ENCODE measurements around the gene ELOVL2.
"Not testable (repeated sequence)": the region's sequence is repeated elsewhere in the genome, so short reads cannot be mapped to it uniquely, and the experiment has no call there.

Gene ELOVL2

DNA sequence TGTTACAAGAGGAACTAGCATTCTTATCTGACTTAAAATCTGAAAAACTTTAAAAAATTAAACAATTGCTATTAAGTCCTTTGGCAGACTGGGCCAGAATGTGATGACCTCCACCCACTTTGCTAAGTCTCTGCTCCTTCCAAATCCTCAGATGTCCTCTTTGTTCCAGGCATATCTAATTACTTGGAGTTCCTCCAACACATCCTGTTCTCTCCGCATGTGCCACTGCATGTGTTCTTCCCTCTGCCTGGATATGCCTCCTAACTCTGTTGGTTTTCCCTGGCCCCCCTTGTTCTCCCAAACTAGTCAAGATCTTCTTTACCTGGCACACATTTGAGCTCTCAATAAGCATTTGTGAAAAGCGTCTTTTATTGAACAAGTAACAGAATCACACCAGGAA is 23.1 kb downstream of the ELOVL2 start:
- no peak for DNase-seq

- no peak for DNase-seq
Observed at GRCh38 chr6:11018225-11018624, 25.9 kb downstream of the ELOVL2 start.

GRCh38 chr6:11017090-11017489 is 27.0 kb downstream of the ELOVL2 start:
- DNase-seq: no peak

DNA sequence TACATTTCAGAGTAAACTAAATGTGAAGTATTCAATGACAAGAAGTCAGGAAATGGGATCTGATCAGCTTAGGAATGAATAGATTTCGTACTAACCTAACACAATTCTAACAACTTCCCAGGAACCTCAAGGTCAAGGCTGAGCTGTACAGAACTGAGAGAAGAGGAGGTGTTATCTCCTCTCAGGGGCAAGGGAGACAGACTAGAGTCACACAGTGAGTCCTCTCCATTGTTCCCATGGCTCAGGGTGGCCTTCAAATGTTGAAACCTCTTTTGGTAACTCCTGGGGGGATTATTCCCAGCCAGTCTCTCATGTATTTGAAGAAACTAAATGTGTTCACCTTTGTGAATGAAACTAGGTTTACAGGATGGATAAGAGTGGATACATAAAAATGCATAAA is 27.7 kb downstream of the ELOVL2 start:
- DNase-seq: no peak

- no peak for DNase-seq
Observed at GRCh38 chr6:11015102-11015501, 29.0 kb downstream of the ELOVL2 start.

GRCh38 chr6:11013721-11014070 is 30.4 kb downstream of the ELOVL2 start:
- DNase-seq: no peak

DNA sequence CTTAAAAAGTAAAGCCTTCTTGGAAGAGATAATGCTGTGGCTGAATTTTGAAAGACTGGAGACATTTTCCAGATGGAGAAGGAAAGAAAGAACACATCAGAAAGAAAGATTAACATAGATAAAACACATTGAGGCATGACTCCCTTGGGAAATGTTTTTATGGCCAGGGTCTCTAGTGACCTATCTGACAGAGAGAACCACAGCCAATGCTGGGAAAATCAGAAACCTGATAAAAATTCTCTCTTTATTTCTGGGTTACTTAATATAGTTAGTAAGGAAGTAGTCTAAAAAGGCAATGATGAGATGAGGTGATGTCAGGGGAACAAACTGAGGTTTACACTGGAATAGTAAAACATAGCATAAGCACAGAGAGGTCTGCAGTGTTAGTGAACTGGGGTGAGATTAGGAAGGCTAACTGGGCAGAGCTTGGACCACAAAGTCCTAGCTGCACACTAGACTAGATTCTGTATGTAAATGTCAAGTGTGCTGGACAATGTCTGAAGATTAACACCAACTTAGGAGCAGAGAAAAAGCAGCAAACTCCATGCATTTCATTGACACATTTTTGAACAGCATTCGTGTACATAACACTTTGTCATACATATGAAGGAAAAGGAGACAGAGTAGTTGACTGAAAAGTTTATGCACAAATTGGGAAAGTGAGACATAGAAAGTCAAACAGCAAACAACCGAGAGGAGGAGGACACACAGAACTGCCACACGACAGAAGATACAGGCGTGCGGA is 31.0 kb downstream of the ELOVL2 start:
- DNase-seq: no peak

GRCh38 chr6:11012295-11012754 is 31.8 kb downstream of the ELOVL2 start:
- DNase-seq: no peak

GRCh38 chr6:11011787-11012234 is 32.3 kb downstream of the ELOVL2 start:
- no peak for DNase-seq

DNA sequence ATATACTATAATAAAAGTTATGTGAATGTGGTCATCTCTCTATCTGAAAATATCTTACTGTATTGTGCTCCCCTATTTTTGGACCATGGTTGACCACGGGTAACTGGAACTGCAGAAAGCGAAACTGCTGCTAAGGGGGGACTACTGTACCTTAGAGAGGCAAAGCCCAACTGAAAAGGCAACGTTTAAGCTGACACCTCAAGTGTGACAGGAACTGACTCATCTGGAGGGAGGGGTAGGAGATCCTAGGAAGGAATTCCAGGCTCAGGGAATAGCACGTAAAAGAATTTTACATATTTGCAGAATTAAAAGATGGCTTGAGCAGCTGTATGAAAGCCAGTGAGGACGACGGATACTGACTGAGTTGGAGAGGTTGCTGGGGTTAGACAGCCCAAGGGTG is 34.8 kb downstream of the ELOVL2 start:
- no peak for DNase-seq

DNA sequence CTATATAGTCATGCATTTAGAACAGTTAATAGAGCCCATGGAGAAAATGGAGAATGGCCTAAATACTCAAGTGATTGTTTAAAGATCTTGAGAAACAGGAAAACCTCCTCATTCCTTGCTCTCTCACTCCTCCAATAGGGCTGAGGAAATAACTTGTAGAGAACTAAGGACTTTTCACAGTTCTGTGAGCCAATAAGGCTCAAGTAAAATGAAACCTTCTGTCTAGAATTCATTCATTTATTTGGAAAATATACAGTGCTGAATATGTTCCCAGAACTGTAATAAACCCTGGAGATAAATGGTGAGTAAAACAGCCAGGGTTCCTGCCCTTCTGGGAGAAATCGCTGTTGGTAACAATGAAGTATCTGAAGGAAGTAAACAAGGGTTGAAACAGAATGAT is 35.3 kb downstream of the ELOVL2 start:
- no peak for DNase-seq

- DNase-seq: no peak
Observed at GRCh38 chr6:11007715-11008608, 36.1 kb downstream of the ELOVL2 start.

GRCh38 chr6:11006061-11006460 is 38.0 kb downstream of the ELOVL2 start:
- no peak for DNase-seq

- not testable (repeated sequence) for DNase-seq
Observed at GRCh38 chr6:11003297-11003696, 40.8 kb downstream of the ELOVL2 start.

DNA sequence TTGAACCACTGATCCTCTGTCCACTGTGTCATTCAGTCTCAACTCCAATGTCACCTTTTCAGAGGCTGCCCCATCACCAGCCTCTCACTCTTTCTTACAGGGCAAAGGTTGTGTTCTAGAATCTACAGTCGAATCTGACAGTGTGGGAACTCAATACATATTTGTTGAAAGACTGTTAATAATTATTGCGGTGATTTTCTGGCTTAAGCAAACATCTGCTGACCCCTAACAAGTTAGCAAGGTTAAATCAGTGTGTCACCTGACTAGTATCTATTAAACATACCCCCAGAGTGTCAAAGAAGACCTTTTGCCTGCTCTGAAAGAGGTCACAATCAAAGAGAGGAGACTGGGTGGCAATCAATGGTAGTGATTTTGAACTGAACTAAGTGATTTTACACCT is 41.9 kb downstream of the ELOVL2 start:
- DNase-seq: no peak

GRCh38 chr6:10999994-11000393 is 44.1 kb downstream of the ELOVL2 start:
- no peak for DNase-seq

DNA sequence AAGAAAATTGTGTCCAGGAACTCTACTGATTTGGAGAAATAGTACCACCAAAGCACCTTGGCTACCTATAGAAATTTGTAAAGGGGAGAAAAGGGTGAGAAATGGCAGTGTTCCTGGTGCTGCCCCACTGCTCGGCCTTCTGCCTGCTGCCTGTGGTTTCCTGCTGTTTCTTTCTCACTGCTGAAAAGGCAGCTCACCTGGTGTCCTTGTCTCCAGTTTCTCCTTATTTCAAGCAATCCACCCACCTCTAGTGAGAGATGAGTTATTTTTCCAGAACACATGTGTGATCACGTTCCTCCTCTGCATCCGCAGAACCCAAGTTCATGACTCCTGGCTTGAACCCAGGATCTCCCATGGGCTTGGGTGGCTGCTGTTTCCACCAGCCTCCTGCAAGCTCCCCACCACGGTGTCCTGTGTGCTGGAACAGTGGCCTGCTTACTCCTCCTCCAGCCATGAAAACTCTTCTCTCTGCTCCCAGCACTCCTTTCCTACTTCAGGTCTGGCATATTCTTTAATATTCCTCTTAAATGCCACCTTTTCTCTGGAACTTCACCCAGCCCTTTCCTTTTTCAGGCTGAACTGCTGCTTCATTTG is 48.9 kb downstream of the ELOVL2 start:
- DNase-seq: no peak

DNA sequence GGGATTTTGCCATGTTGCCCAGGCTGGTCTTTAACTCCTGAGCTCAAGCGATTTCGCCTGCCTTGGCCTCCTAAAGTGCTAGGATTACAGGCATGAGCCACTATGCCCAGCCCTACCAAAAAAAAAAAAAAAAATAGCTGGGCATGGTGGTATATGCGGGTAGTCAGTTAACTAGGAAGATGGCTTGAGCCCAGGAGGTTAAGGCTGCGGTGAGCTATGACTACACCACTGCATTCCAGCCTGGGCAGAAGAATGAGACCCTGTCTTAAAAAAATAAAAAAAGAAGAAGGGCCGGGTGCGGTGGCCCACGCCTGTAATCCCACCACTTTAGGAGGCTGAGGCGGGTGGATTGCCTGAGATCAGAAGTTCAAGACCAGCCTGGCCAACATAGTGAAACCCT is 50.2 kb downstream of the ELOVL2 start:
- no peak for DNase-seq

DNA sequence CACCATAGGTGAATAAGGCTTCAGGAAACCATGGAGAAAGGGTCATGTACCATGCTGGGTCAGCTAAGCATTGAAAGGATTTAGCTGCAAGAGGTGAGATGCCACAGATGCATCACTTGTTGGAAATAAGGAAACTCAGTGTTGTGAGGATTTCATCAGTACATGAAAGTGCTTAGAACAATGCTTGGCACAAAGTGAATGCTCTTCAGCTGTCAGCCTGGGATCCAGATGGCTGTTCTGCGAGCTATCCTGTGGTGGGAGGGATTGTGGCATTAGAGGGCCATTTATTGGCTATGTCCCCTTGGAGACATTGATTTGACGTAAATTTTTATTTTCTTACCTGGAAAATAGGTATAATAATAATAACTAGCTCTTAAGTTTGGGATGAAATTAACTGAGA is 53.0 kb downstream of the ELOVL2 start:
- no peak for DNase-seq

- no peak for DNase-seq
Observed at GRCh38 chr6:10989587-10989986, 54.5 kb downstream of the ELOVL2 start.

DNA sequence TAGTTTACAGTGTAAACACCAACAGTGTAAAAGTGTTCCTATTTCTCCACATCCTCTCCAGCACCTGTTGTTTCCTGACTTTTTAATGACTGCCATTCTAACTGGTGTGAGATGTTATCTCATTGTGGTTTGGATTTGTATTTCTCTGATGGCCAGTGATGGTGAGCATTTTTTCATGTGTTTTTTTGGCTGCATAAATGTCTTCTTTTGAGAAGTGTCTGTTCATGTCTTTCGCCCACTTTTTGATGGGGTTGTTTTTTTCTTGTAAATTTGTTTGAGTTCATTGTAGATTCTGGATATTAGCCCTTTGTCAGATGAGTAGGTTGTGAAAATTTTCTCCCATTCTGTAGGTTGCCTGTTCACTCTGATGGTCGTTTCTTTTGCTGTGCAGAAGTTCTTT is 59.1 kb downstream of the ELOVL2 start:
- not testable (repeated sequence) for DNase-seq

GRCh38 chr6:10981409-10981808 is 62.7 kb downstream of the ELOVL2 start:
- DNase-seq: no peak

- DNase-seq: no peak
Observed at GRCh38 chr6:10979603-10980002, 64.5 kb downstream of the ELOVL2 start.

Data from effector CD4-positive, alpha-beta T cell (primary cell).